WTC11 (cell line): ENCODE measurements around the gene ZNF581. TPM values are rescaled to one million over a fixed set of nuclear protein-coding genes. Genes with fewer than 3 reads are reported as not detected.

ENCODE experiments used
- ATAC-seq: fragments of 200-7000 bp; cut with Tn5 transposase; 2 replicates; pipeline ENCODE4 v1.10.0; 2021; ENCODE audit warnings: mild to moderate bottlenecking, moderate library complexity
- CTCF ChIA-PET: fragments of 300-600 bp; sonication (Branson Sonifier 250); formaldehyde crosslinking; loops from one replicate; lab custom pipeline; 2021; ENCODE audit warnings: antibody characterized with exemption; lab: Charles Lee
- POLR2A ChIA-PET: fragments of 350-600 bp; sonication (Branson Sonifier 250); formaldehyde crosslinking; loops from one replicate; lab custom pipeline; 2021; ENCODE audit warnings: antibody characterized with exemption; lab: Charles Lee
- DNase-seq: peaks from one replicate; pipeline ENCODE4 v3.0.0; 2021; ENCODE audit warnings: low spot score
- H3K27ac Mint-ChIP-seq: 2 replicates; pipeline ENCODE4 v1.8.0; 2021; ENCODE audit warnings: mixed read lengths
- H3K27me3 Mint-ChIP-seq: 2 replicates; pipeline ENCODE4 v1.8.0; 2021; ENCODE audit warnings: low read depth, mild to moderate bottlenecking, moderate library complexity, mixed read lengths
- H3K36me3 Mint-ChIP-seq: 2 replicates; pipeline ENCODE4 v1.8.0; 2021; ENCODE audit warnings: mixed read lengths
- H3K4me1 Mint-ChIP-seq: 2 replicates; pipeline ENCODE4 v1.8.0; 2022; ENCODE audit warnings: mixed read lengths
- H3K4me3 Mint-ChIP-seq: 2 replicates; pipeline ENCODE4 v1.8.0; 2021; ENCODE audit warnings: mild to moderate bottlenecking, moderate library complexity, mixed read lengths
- H3K9me3 Mint-ChIP-seq: 2 replicates; pipeline ENCODE4 v1.8.0; 2021; ENCODE audit warnings: mixed read lengths
- ATF2 ChIP-seq: sonication (generic); formaldehyde crosslinking; IDR thresholded peaks from 2 replicates; pipeline ENCODE4 v1.8.1; 2022; ENCODE audit warnings: low read depth, missing genetic modification reagents, borderline replicate concordance
- CREB1 ChIP-seq: sonication (generic); formaldehyde crosslinking; IDR thresholded peaks from 2 replicates; pipeline ENCODE4 v1.8.0; 2023; ENCODE audit warnings: mild to moderate bottlenecking, missing genetic modification reagents
- ETV6 ChIP-seq: sonication (generic); formaldehyde crosslinking; IDR thresholded peaks from 2 replicates; pipeline ENCODE4 v1.8.1; 2022; ENCODE audit warnings: mild to moderate bottlenecking, missing genetic modification reagents
- FOXK1 ChIP-seq: sonication (generic); formaldehyde crosslinking; IDR thresholded peaks from 2 replicates; pipeline ENCODE4 v1.8.0; 2022; ENCODE audit warnings: mild to moderate bottlenecking, moderate library complexity, missing genetic modification reagents
- GABPB1 ChIP-seq: sonication (generic); formaldehyde crosslinking; IDR thresholded peaks from 2 replicates; pipeline ENCODE4 v1.8.1; 2023; ENCODE audit warnings: mild to moderate bottlenecking, missing genetic modification reagents
- HMGA2 ChIP-seq: fragments of 250-450 bp; sonication (Bioruptor Pico); IDR thresholded peaks from 2 replicates; pipeline ENCODE4 v1.4.0; 2021; ENCODE audit warnings: mild to moderate bottlenecking, moderate library complexity
- IRF2 ChIP-seq: sonication (generic); formaldehyde crosslinking; IDR thresholded peaks from 2 replicates; pipeline ENCODE4 v1.8.0; 2022; ENCODE audit warnings: low read depth, missing genetic modification reagents, borderline replicate concordance
- JAZF1 ChIP-seq: fragments of 250-450 bp; sonication (Bioruptor Pico); IDR thresholded peaks from 2 replicates; pipeline ENCODE4 v1.9.0; 2021; ENCODE audit warnings: moderate library complexity, mild to moderate bottlenecking, inconsistent platforms
- JUN ChIP-seq: sonication (generic); formaldehyde crosslinking; IDR thresholded peaks from 2 replicates; pipeline ENCODE4 v1.8.0; 2023; ENCODE audit warnings: mild to moderate bottlenecking, missing genetic modification reagents
- NFATC4 ChIP-seq: fragments of 250-450 bp; sonication (Bioruptor Pico); IDR thresholded peaks from 2 replicates; pipeline ENCODE4 v1.9.0; 2021; ENCODE audit warnings: mild to moderate bottlenecking
- NR1H2 ChIP-seq: sonication (generic); formaldehyde crosslinking; IDR thresholded peaks from 2 replicates; pipeline ENCODE4 v1.9.0; 2021; ENCODE audit warnings: mild to moderate bottlenecking, moderate library complexity, missing genetic modification reagents
- OVOL2 ChIP-seq: fragments of 250-450 bp; sonication (Bioruptor Pico); IDR thresholded peaks from 2 replicates; pipeline ENCODE4 v1.9.0; 2021; ENCODE audit warnings: mild to moderate bottlenecking, borderline replicate concordance
- RORB ChIP-seq: fragments of 250-450 bp; sonication (Bioruptor Pico); IDR thresholded peaks from 2 replicates; pipeline ENCODE4 v1.9.0; 2021; ENCODE audit warnings: mild to moderate bottlenecking
- SMAD3 ChIP-seq: sonication (generic); formaldehyde crosslinking; IDR thresholded peaks from 2 replicates; pipeline ENCODE4 v1.8.0; 2022; ENCODE audit warnings: missing genetic modification reagents, mild to moderate bottlenecking, borderline replicate concordance
- SP1 ChIP-seq: sonication (generic); formaldehyde crosslinking; conservative IDR thresholded peaks from 2 replicates; pipeline ENCODE4 v1.8.1; 2022; ENCODE audit warnings: missing genetic modification reagents
- TEAD1 ChIP-seq: sonication (generic); formaldehyde crosslinking; IDR thresholded peaks from 2 replicates; pipeline ENCODE4 v1.8.0; 2022; ENCODE audit warnings: mild to moderate bottlenecking, missing genetic modification reagents
- ZBTB21 ChIP-seq: sonication (generic); formaldehyde crosslinking; IDR thresholded peaks from 2 replicates; pipeline ENCODE4 v1.8.1; 2023; ENCODE audit warnings: mild to moderate bottlenecking, missing genetic modification reagents, borderline replicate concordance
- ZNF317 ChIP-seq: sonication (generic); formaldehyde crosslinking; IDR thresholded peaks from 2 replicates; pipeline ENCODE4 v1.8.1; 2023; ENCODE audit warnings: low read depth, mild to moderate bottlenecking, moderate library complexity, missing genetic modification reagents, borderline replicate concordance
- ZNF425 ChIP-seq: fragments of 250-450 bp; sonication (Bioruptor Pico); conservative IDR thresholded peaks from 2 replicates; pipeline ENCODE4 v1.9.0; 2021; ENCODE audit warnings: mild to moderate bottlenecking
- total RNA-seq: library from RNA; stranded (reverse); gene quantifications from 3 replicates; pipeline ENCODE4 v1.2.3, GENCODE V29; 2021
- TF ChIP-seq, protein P1 (sequence below): sonication (generic); formaldehyde crosslinking; IDR thresholded peaks from 2 replicates; pipeline ENCODE4 v1.8.0; 2022; ENCODE audit warnings: mild to moderate bottlenecking, missing genetic modification reagents
- TF ChIP-seq, protein P2 (sequence below): sonication (generic); formaldehyde crosslinking; IDR thresholded peaks from 2 replicates; pipeline ENCODE4 v1.8.1; 2023; ENCODE audit warnings: mild to moderate bottlenecking, missing genetic modification reagents, moderate library complexity
- TF ChIP-seq, protein P3 (sequence below): sonication (generic); formaldehyde crosslinking; IDR thresholded peaks from 2 replicates; pipeline ENCODE4 v1.8.0; 2022; ENCODE audit warnings: missing genetic modification reagents

Gene ZNF581
- total RNA-seq, 1 experiment from 2014 or later: 100 TPM

DNA sequence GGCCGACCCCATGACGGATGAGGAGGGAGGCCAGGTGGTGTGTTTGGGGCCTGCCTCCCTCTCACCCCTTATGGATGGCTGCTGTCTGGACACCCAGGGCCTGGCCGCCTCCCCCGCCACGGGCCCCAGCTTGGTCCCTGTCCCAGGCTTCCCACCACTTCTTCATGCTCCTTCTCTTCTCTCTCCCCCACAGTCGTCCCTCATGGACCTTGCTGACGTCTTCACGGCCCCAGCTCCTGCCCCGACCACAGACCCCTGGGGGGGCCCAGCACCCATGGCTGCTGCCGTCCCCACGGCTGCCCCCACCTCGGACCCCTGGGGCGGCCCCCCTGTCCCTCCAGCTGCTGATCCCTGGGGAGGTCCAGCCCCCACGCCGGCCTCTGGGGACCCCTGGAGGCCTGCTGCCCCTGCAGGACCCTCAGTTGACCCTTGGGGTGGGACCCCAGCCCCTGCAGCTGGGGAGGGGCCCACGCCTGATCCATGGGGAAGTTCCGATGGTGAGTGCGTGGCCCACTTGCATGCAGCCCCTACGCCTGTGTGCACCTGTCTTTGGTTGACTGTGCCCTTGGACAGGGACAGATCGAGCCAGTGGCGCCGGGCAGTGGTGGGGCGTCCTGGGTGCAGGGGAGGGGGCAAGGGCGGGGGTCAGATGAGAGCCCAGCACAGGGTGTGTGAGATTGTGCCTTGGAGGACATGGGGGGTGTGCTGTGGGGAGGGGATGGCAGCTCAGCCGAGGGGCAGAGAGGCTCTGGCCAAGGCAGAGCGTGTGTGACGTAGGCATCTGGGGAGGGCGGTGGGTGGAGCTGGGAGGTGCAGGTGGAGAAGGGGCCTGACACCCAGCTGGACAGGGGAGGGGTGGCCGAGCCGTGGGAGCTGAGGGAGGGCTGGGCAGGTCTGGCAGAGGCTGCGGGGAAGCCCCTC lies 48.4 kb downstream of the ZNF581 start (continued):
- TF ChIP-seq TEAD1 (CRISPR knock-in tag) (no peak), ETV6 (CRISPR knock-in tag) (no peak), RORB (no peak), FOXK1 (no peak), CREB1 (no peak)
- TF ChIP-seq, protein P1, sequence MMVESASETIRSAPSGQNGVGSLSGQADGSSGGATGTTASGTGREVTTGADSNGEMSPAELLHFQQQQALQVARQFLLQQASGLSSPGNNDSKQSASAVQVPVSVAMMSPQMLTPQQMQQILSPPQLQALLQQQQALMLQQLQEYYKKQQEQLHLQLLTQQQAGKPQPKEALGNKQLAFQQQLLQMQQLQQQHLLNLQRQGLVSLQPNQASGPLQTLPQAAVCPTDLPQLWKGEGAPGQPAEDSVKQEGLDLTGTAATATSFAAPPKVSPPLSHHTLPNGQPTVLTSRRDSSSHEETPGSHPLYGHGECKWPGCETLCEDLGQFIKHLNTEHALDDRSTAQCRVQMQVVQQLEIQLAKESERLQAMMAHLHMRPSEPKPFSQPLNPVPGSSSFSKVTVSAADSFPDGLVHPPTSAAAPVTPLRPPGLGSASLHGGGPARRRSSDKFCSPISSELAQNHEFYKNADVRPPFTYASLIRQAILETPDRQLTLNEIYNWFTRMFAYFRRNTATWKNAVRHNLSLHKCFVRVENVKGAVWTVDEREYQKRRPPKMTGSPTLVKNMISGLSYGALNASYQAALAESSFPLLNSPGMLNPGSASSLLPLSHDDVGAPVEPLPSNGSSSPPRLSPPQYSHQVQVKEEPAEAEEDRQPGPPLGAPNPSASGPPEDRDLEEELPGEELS (CRISPR knock-in tag): no peak
- TF ChIP-seq, all 79 proteins: peak for 0

- H3K4me1 Mint-ChIP-seq: no peaks in the 10 kb centered on the region
- ChIA-PET CTCF (interaction anchor here (1.6 kb wide), 1 partner anchor 11 kb away, joined by 6 read pairs; no protein-coding TSS in a partner anchor), POLR2A (no interaction called here)
- no peak for TF ChIP-seq HMGA2 (CRISPR knock-in tag)
- no peak for TF ChIP-seq NFATC4 (CRISPR knock-in tag)
- TF ChIP-seq GABPB1 (CRISPR knock-in tag): no peak
- no peak for TF ChIP-seq IRF2 (CRISPR knock-in tag)
- no peak for TF ChIP-seq ZBTB21 (CRISPR knock-in tag)
- TF ChIP-seq, protein P2, sequence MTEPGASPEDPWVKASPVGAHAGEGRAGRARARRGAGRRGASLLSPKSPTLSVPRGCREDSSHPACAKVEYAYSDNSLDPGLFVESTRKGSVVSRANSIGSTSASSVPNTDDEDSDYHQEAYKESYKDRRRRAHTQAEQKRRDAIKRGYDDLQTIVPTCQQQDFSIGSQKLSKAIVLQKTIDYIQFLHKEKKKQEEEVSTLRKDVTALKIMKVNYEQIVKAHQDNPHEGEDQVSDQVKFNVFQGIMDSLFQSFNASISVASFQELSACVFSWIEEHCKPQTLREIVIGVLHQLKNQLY (CRISPR knock-in tag): no peak
- no peak for TF ChIP-seq SMAD3
- no peak for TF ChIP-seq ZNF425 (CRISPR knock-in tag)
- no peak for TF ChIP-seq NR1H2 (CRISPR knock-in tag)
- TF ChIP-seq JAZF1 (CRISPR knock-in tag): no peak
- TF ChIP-seq JUN (CRISPR knock-in tag): no peak
- peaks cover 18% of the 10 kb centered on the region; the same call in 1 of the 2 replicates for H3K36me3 Mint-ChIP-seq
- DNase-seq: no peak
- H3K4me3 Mint-ChIP-seq: no peak overlapping the region
- H3K27me3 Mint-ChIP-seq: no peaks in the 10 kb centered on the region
- ATAC-seq: no peak
- no peaks in the 10 kb centered on the region for H3K9me3 Mint-ChIP-seq
- no peak overlapping the region for H3K27ac Mint-ChIP-seq
These were observed 49.2 kb downstream of the ZNF581 start for GRCh38 chr19:55692681-55693081.

DNA sequence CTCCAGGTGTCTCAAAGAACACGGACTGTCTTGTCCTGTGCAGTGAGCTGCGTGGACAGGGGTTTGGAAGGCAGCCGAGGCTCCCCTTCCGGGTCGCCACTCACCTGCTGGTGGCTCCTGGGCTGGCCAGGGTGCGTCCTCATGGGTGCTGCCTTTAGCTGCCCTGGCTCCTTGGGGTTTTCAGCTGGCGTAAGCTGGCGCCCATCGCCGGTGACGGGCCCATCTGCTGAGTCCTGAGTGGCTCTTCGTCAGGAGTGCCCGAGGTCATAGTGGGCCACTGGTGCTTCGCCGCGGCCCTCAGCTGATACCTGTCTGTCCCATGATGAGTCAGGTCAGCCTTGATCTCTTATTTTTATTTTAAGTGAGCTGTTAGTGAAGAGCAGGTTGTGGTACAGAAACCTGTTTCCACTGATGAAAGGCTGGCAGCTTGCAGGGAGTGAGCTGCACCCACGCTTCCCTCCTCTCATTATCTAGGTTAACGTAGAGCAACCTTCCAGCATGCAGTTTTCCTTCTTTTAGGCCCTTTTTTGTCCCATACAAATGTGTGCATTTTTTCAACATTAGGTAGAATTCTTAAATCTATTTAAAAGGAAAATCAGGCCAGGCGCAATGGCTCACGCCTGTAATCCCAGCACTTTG lies 50.0 kb downstream of the ZNF581 start:
- Mint-ChIP-seq H3K27me3 (no peaks in the 10 kb centered on the region), H3K27ac (no peak overlapping the region), H3K36me3 (peaks cover 21% of the 10 kb centered on the region; the same call in 1 of the 2 replicates), H3K9me3 (no peaks in the 10 kb centered on the region), H3K4me3 (no peak overlapping the region), H3K4me1 (no peaks in the 10 kb centered on the region)
- CTCF ChIA-PET: interaction anchor here (1.5 to 1.6 kb wide), 2 partner anchors 10 to 22 kb away, joined by 4 to 6 read pairs; no protein-coding TSS in a partner anchor
- ATAC-seq (no peak), DNase-seq (no peak)
- POLR2A ChIA-PET: interaction anchor here (0.5 to 0.6 kb wide), 2 partner anchors 439 to 1450 kb away, joined by 3 to 4 read pairs; no protein-coding TSS in a partner anchor
- TF ChIP-seq, protein P3, sequence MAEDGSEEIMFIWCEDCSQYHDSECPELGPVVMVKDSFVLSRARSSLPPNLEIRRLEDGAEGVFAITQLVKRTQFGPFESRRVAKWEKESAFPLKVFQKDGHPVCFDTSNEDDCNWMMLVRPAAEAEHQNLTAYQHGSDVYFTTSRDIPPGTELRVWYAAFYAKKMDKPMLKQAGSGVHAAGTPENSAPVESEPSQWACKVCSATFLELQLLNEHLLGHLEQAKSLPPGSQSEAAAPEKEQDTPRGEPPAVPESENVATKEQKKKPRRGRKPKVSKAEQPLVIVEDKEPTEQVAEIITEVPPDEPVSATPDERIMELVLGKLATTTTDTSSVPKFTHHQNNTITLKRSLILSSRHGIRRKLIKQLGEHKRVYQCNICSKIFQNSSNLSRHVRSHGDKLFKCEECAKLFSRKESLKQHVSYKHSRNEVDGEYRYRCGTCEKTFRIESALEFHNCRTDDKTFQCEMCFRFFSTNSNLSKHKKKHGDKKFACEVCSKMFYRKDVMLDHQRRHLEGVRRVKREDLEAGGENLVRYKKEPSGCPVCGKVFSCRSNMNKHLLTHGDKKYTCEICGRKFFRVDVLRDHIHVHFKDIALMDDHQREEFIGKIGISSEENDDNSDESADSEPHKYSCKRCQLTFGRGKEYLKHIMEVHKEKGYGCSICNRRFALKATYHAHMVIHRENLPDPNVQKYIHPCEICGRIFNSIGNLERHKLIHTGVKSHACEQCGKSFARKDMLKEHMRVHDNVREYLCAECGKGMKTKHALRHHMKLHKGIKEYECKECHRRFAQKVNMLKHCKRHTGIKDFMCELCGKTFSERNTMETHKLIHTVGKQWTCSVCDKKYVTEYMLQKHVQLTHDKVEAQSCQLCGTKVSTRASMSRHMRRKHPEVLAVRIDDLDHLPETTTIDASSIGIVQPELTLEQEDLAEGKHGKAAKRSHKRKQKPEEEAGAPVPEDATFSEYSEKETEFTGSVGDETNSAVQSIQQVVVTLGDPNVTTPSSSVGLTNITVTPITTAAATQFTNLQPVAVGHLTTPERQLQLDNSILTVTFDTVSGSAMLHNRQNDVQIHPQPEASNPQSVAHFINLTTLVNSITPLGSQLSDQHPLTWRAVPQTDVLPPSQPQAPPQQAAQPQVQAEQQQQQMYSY: no peak
- no peak for TF ChIP-seq OVOL2 (CRISPR knock-in tag)
- TF ChIP-seq IRF2 (CRISPR knock-in tag): no peak
- no peak for TF ChIP-seq ATF2 (CRISPR knock-in tag)
- TF ChIP-seq SMAD3: no peak
- no peak for TF ChIP-seq ZNF317 (CRISPR knock-in tag)
- TF ChIP-seq NR1H2 (CRISPR knock-in tag): no peak
- no peak for TF ChIP-seq JUN (CRISPR knock-in tag)
- TF ChIP-seq SP1: no peak
